BE2C (cell line): ENCODE data around the gene COL1A1.

Experiments used
- DNase-seq: peaks from one replicate; pipeline ENCODE4 v3.0.0-alpha.2; 2020
- H3K27me3 ChIP-seq: fragments of 250-450 bp; sonication (Bioruptor Pico); 2 replicates; pipeline ENCODE4 v1.5.1; 2020; ENCODE audit warnings: mild to moderate bottlenecking
- H3K36me3 ChIP-seq: fragments of 250-450 bp; sonication (Bioruptor Pico); 2 replicates; pipeline ENCODE4 v1.5.1; 2020; ENCODE audit warnings: mild to moderate bottlenecking
- H3K4me1 ChIP-seq: fragments of 250-450 bp; sonication (Bioruptor Pico); 2 replicates; pipeline ENCODE4 v1.5.1; 2020
- H3K4me3 ChIP-seq: 2 replicates; pipeline ENCODE4 v1.5.1; 2011; ENCODE audit warnings: low read depth, low read length
- H3K9me3 ChIP-seq: fragments of 250-450 bp; sonication (Bioruptor Pico); 2 replicates; pipeline ENCODE4 v1.5.1; 2020
- TF ChIP-seq, protein P1 (sequence below): IDR thresholded peaks from 2 replicates; pipeline ENCODE4 v1.5.1; 2012; ENCODE audit warnings: mild to moderate bottlenecking, low read depth, low read length

COL1A1 gene

DNA sequence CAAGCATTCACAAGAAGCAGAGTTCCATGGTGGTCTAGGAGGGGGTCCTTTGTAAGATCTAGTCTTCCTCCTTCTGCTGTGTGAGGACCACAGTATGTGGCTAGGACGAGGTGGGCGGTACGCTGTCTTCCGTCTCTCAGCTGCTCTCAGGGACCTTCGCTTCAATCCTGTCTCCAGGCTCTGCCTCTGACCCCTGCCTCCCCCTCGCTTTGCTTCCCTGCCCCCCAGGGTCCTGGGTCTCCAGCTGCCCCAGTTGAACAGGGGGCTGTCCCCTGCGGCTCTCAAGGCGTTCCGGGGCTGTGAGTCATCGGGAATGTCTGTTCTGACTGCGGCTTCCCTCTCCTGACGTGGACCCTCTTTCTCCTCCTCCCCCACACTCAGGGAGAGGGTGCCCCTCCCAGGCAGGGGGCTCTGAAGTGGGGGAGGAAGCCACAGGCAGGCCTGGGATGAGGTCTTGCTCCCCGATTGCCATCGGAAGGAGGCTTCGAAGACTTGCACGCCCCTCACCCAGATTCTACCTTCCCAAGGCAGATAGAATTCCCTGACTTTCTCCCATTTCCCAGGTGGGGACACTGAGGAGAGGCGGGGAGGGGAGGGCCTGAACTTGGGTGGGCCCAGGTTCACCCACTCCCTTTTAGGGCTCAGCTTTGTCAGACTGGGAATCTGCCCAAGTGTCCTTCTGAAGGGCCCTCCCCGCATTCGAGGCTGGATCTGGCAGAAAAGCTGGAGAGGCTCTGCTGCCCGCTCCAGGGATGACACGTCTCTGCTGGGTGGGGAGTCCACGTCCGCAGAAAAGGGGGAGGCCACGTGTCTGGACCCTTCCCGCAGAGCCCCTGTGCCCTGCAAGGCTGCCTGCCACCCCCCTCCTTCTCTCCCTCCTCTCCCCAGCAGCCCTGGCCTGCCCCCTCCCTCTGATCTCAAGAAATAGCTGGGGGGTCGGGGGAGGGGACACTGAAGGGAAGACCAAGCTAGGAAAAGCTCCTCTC, 9.1 kb upstream of the COL1A1 start:
- peak overlapping the region; percentile 14 for H3K4me3 ChIP-seq
- peak; percentile 89 for DNase-seq
- H3K4me1 ChIP-seq = peaks cover 38% of the 10 kb centered on the region

DNA sequence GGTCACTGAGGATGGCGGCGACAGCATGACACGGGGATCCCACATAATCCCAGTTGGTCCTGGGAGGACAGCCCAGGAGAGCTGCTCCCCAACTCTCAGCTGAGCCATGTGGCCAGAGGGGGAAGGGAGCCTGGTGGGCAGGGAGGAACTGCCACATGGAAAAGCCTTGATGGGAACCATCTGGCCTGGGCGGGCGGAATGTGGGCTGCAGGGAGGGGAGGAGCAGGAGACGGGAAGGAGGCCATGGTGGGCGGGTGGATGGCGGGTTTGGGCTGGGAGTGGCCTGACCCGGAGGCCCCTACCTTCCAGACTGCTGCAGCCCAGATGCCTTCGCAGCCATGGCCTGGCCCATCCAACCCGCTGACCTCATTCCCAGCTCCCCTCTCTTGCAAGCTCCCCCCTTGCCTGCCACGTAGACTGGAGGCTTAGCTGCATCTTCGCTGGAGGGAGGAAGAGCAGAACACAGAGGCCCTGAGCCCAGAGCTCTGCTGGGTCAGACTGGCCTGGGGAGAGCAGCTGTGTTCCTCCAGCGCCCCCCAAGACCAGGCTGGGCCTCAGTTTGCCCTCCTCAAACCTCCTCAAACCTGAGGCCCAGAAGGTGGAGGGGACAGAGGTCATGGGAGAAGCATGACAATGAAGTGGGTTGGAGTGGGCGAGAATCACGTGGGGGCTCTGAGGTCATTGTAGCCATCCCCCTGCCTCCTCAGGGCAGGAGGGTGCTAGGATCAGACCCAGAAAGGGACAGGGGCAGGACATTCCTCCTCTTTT, 8.2 kb upstream of the COL1A1 start:
- Histone ChIP-seq H3K4me1 (peaks cover 38% of the 10 kb centered on the region), H3K9me3 (no peaks in the 10 kb centered on the region), H3K4me3 (peak overlapping the region; percentile 14), H3K36me3 (no peaks in the 10 kb centered on the region), H3K27me3 (no peaks in the 10 kb centered on the region)
- TF ChIP-seq, protein P1, sequence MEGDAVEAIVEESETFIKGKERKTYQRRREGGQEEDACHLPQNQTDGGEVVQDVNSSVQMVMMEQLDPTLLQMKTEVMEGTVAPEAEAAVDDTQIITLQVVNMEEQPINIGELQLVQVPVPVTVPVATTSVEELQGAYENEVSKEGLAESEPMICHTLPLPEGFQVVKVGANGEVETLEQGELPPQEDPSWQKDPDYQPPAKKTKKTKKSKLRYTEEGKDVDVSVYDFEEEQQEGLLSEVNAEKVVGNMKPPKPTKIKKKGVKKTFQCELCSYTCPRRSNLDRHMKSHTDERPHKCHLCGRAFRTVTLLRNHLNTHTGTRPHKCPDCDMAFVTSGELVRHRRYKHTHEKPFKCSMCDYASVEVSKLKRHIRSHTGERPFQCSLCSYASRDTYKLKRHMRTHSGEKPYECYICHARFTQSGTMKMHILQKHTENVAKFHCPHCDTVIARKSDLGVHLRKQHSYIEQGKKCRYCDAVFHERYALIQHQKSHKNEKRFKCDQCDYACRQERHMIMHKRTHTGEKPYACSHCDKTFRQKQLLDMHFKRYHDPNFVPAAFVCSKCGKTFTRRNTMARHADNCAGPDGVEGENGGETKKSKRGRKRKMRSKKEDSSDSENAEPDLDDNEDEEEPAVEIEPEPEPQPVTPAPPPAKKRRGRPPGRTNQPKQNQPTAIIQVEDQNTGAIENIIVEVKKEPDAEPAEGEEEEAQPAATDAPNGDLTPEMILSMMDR = no peak
- DNase-seq = peak; percentile 92

More for the DNA sequence above, 9.1 kb upstream of the COL1A1 start:
- Histone ChIP-seq H3K9me3 (no peaks in the 10 kb centered on the region), H3K36me3 (no peaks in the 10 kb centered on the region), H3K27me3 (no peaks in the 10 kb centered on the region)
- TF ChIP-seq, protein P1 = no peak

DNA sequence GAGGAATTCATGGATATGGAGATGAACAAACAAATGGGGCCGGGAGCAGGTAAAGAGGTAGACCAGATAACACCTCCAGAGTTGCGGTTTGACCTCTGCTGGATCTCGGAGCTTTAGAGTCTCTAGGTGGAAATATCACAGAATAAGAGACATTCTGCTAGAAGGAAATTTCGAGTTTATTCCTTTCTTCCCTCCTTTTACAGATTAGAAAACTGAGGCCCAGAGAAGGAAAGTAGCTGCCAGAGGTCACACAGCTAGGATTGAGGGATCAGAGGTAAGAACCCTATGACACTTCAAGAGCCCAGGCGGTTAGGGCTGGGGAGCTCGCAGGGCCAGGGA, 7.7 kb upstream of the COL1A1 start:
- Histone ChIP-seq H3K36me3 (no peaks in the 10 kb centered on the region), H3K4me3 (no peak overlapping the region), H3K27me3 (no peaks in the 10 kb centered on the region), H3K4me1 (peaks cover 38% of the 10 kb centered on the region), H3K9me3 (no peaks in the 10 kb centered on the region)
- TF ChIP-seq, protein P1 = no peak
- DNase-seq = no peak

DNA sequence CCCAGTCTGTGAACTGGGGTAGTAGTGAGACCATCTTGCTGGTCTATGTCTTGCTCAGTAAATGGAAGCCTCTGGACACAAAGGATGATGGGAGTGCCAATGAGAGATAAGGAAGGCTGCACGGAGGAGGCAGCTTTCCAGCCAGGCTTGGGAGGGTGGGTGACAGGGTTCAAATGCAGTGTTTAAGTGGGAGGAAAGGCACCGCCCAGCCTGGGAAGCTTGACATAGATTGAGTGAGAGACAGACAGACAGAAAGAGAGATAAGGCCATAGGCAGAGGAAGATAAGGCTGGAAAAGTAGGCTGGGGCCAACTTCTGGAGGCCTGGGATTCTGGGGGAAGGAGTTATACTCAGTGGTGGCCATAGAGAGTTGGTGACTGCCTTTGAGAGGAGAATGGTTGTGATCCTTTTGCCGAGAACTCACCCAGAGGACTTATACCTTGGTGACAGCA, 7.2 kb upstream of the COL1A1 start:
- Histone ChIP-seq H3K4me3 (no peak overlapping the region), H3K27me3 (no peaks in the 10 kb centered on the region), H3K9me3 (no peaks in the 10 kb centered on the region), H3K4me1 (peaks cover 38% of the 10 kb centered on the region), H3K36me3 (no peaks in the 10 kb centered on the region)
- DNase-seq = peak; percentile 51
- TF ChIP-seq, protein P1 = no peak

DNA sequence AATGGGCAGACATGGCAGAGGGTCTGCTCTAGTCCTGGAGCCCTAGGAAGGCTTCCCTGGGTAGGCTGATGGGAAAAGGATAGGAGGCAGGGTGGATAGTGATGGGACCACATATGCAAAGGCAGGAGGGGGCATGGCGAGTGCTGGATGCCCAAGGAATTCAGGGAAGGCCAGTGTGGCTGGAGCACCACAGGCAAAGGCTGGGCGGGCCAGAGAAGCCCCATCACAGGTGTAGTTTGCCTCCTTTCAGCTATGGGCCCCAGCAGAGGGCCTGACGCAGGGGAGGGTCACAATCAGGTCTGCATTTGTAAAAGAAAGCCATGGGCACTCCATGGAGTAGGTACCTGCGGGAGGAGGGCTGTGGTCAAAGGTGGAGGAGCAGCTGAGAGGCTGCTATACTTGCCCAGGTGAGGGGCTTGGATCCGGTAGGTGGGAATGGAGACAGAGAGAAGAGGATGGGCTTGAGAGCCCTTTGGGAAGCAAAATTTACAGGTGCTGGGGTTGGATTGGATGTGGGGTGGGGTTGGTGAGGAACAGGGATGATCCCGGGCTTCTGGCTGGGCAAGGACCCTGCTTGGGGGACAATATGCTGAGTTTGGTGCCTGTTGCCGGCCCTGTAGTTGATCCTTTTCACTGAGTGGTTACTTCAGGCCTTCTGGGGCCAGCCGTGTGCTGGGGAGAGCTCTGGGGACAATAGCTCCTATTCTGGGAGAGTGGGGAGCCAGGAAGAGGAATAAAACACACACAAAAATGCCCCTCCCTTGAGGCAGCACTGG, 6.5 kb upstream of the COL1A1 start:
- TF ChIP-seq, protein P1 = no peak
- no peaks in the 10 kb centered on the region for H3K27me3 ChIP-seq
- H3K9me3 ChIP-seq = no peaks in the 10 kb centered on the region
- DNase-seq = no peak
- no peak overlapping the region for H3K4me3 ChIP-seq
- no peaks in the 10 kb centered on the region for H3K36me3 ChIP-seq
- H3K4me1 ChIP-seq = peaks cover 38% of the 10 kb centered on the region
